GM19467 (cell line): ENCODE data around the gene OLFML2A.

Experiments
- ATAC-seq: cut with Tn5 transposase; IDR thresholded peaks from one replicate; pipeline ENCODE4 v1.9.1; 2021; ENCODE audit warnings: mild to moderate bottlenecking, moderate library complexity; ENCODE audit not compliant: unreplicated experiment

OLFML2A gene

GRCh38 chr9:124852121-124852828, 75.3 kb downstream of the OLFML2A start:
- no peak for ATAC-seq

DNA sequence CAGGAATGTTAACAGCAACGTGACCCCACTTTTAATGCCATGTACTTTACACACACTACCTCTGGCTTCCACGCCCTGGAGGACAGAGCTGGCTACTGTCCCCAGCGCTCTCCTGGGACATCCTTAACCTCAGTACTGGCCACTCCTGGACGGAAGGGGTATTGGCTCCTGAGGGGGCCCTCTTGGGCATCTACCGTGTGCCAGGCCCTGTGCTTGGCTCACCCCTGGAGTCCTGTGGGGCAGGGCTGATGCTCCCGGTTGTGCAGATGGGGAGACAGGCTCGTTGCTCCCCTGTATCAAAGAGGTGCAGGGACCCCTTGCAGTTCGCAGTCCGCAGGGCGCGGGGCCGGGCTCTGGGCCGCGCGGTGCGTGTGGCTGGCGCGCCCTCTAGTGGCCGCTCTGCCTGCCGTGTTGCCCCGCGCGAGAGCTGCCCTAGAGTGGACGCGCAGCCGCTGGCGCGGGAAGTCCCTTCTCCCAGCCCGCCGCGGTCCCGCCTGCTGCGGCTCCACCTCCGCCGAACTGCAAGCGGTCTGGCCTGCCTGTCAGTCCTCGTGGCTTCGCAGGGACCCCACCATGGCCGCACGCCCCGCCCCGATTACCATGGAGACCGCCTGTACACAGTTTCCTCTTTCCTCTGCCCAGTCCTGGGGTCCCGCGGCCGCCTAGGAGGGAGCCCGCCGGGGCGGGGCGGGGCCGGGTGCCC, 76.0 kb downstream of the OLFML2A start, which contains the start of gene WDR38:
Gene WDR38 (plus strand): TSS at position 632 of the 703 bp plus-strand sequence. CDS start 72 bp downstream, outside the sequence.
- peak; percentile 63 for ATAC-seq

DNA sequence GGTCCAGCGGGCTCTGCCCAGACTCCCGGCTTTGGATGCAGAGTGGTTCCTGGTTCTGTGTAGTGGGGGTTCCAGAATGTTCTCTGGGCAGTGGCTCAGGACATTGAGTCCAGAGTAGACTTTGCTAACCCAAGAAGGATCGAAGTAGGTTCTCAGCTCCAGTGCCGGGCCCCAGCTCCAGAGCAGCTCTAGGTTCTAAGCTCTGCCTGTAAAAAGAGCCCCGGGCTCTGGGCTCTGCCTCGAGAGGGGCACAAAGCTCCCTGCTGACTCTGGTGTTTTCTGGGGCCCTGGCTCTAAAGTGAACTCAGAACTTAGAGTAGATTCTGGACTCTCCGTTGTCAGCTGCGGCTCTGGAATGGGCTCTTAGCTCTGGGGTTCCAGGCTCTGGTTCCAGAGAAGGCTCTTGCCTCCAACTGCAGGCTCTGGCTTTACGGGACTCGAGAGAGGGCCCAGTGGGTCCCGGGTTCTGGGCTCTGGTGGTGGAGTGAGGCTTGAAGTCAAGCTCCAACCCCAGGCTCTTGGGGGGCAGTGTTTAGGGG, 76.7 kb downstream of the OLFML2A start:
- no peak for ATAC-seq

DNA sequence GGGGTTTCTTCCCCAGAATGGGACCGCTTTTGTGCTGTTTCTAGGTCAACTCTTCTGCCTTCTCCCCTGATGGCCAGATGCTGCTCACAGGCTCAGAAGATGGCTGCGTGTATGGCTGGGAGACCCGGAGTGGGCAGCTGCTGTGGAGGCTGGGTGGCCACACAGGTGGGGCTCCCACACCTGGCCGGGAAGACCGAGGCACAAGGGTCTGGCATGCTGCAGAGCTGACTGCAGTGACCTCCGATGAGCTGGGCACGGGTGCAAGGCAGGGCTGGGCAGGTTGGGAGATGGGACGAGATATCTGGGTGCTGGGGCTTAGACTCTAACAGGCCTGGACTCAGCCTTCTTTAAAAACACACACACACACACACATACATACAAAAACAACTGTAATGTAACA, 77.2 kb downstream of the OLFML2A start:
- no peak for ATAC-seq

DNA sequence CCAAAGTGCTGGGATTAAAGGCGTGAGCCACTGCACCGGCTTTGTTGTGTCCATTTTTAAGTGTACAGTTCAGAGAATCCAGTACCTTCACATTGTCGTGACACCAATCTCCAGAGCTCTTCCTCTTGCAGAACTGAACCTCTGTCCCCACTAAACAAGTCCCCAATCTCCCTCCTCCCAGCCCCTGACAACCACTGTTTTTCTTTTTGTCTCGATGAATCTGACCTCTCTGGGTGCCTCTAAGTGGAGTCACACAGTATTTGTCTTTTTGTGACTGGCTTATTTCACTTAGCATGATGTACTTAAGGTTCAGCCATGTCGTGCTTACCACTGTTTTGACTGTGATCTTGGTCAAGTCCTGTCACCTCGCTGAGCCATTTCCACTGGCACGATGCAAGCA, 77.9 kb downstream of the OLFML2A start:
- no peak for ATAC-seq

- no peak for ATAC-seq
These were observed 78.6 kb downstream of the OLFML2A start for GRCh38 chr9:124855566-124855943.

GRCh38 chr9:124855944-124856765, 79.2 kb downstream of the OLFML2A start:
- no peak for ATAC-seq

DNA sequence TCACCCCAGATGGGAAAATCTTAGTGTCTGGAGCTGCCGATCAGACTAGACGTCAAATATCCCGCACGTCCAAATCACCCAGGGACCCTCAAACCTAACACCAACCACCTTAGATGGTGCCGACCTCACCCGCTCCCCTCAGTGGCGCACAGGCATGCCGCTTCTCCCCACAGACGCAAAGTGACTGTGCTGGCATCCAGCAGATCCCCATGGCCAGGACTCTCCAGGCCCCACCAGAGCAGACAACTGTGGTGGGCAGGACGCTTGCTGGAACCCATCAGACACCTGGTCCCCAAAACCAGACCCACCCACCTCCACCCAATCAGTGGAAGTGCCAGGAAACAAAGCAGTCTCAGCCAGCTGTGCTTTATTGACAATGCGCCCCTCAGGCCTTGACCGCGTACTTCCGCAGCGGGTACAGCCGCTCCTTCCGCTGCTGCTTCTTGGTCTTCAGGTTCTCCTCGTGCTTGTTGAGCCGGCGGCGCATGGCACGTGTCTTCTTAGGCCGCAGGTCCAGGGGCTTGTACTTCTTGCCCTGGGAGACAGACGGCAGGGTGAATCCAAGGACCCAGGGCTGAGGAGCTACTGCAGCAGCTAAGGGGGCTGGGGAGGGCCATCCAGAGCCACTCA, 80.7 kb downstream of the OLFML2A start:
- ATAC-seq, result no peak

DNA sequence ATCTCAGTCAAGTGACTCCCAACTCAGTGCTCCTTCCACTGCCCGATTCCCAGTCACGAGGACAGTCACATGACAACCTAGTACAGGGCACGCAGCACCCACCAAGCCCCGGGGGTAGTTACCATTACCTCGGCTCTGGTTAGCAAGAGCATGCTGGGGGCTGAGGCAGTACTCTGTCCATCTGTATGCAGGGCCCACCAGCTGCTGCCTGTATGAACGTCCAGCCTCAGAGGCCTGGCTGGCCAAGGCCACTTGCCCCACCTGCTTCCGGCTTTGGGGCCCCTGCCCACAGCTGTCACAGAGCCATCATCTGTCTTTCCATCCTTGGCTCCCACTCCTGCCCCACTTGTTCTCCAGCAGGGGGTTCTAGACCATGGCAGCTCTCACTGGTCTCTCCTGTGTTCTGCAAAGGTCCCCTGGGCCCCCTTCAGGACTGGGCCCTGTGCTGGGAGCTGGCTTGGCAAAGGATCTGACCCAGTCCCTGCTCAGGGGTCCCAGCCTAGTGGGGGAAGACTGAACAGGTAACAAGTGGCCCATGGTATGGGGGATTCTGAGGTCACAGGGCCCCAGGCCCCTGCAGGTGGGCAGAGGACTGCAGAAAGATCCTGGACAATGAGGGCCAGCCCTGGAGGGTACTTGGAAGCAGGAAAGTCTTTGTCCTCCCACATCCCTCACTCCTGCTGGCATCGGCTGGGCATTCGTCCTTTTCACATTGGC, 81.6 kb downstream of the OLFML2A start:
- ATAC-seq, result no peak

DNA sequence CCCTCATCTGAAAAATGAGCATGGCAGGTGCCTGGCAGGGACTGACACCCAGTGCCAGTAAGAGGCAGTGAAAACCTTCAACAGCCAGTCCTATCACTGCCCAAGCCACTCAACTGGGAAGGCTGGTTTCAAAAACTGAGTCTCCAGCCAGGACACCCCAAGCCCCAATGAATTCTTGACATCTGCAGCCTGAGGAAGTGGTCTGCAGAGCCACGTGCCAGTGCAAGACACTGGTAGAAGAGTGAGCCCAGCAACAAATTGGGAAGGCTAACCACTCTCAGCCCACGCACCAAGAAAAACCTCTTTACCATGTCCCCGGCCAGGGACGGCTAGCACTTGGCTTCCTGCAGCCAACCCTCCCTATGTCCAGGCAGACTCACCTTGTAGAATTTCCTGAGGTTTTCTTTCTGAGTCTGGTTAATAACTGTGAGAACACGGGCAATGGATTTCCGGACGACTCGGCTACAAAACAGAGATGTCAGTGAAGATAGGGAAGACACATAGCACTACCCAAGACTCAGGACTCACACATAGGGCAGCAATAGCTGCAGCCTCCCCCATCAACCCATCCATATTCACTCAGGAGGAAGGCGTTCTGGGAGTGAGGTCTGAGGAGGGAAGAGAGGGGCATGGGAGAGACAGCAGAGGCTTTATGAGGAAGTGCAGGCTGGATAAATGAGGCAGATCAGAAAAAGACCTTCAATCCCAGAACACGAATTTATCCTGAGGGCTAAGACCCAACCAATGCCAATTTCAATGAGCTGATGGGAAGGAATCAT, 83.1 kb downstream of the OLFML2A start:
- ATAC-seq, result no peak

DNA sequence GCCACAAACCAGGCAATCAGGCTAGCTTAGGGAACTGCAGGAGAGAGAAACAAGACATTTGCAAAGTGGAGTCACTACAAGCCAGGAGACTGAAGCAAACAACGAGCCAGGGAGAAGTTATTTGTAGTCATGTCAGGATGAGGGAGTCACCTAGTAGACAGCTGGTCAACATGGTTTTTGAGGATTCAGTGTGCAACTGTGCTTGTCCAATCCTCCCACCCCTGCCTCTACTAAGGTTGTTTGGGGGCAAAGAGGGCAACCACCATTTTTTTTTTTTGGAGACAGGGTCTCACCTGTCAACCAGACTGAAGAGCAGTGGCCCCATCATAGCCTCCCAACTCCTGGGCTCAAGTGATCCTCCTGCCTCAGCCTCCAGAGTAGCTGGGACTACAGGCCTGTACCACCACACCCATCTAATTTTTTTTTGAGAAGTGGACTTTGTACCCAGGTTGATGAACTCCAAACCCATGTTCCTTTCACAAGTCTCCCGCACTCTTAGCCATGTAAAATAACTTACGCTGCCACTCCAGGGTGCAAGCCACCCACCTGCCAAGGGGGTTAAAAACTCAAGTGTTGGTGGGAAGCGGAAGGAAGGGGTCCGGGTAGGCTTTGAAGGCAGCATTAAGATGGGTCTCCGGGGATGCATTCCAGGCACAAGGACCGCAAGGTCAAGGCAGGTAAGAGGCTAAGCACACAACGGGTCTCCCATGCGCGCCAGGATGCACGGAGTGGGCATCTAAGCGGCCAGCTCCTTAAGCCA, 83.8 kb downstream of the OLFML2A start:
- ATAC-seq, result no peak

DNA sequence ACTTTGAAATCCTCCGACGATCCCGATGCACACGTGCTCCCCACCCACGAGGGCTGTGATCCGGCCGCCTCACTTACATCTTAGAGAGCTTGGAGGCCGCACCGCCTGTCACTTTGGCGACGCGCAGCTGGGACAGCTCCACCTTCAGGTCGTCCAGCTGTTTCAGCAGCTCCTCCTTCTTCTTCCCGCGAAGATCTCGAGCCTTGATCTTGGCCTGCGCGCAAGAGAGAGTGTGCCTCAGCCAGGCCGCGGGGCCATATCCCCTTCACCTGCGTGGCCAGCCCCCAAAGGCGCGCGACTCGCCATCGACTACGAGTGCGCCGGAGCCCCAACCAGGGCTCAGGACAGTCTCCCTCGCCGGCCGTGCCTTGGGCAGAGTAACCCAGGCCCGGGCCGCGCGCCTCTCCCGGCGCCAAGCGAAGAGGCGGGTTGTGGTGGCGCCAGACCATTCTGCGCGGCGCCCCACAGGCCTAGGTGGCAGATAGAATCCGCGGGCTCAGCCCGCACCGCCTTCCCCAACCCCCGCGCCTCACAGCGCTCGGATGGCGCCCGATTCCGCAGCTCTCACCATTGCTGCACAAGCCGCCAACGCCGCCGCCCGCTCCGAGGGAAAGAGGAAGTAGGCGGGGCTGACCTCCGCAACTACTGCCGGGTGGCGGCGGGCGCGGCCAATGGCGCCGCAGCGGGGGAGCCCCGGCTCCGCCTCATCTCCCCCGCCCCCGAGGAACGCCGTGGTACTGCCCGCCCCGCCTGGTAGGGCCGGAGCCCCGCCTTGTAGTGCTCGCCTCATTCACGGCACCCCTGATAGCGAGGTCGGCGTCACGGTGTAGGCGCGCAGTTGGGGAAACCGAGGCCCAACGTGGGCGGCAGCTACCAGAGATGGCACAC, 84.7 kb downstream of the OLFML2A start, which contains the start of the genes ARPC5L and RPL35:
Gene ARPC5L (plus strand): TSS at position 789 of the 888 bp plus-strand sequence. CDS start 7,161 bp downstream, outside the sequence.
Gene RPL35 (minus strand): TSS at position 616 of the 888 bp plus-strand sequence. CDS start 45 bp downstream, at position 571.
- peak; percentile 89 for ATAC-seq

DNA sequence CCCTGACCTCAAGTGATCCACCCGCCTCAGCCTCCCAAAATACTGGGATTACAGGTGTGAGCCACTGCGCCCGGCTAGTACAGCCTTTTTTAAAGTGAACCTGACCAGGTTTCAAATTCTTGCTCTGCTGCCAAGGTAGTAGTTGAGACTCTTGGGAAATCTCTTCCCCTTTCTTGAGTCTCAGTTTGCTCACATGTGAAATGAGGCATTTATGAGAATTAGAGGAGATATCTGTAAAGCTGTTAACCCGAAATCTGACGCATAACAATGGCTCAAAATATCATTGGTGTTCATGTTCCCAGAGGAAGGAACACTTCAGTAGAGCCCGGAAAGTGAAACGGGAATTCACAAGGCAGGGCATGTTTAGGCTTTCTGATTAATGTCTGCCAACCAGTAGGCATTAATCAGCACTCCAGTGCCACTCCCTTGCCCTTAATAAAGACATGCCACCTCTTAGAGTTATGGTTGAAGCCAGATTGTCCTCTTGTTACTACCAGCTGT, 86.5 kb downstream of the OLFML2A start:
- no peak for ATAC-seq
